ENCODE results near the gene MOB2. TPM values are rescaled to one million over a fixed set of nuclear protein-coding genes. Genes with fewer than 3 reads are reported as not detected.

Gene MOB2
- total RNA-seq, 1 donor from 2014 or later, result 22.6 TPM

DNA sequence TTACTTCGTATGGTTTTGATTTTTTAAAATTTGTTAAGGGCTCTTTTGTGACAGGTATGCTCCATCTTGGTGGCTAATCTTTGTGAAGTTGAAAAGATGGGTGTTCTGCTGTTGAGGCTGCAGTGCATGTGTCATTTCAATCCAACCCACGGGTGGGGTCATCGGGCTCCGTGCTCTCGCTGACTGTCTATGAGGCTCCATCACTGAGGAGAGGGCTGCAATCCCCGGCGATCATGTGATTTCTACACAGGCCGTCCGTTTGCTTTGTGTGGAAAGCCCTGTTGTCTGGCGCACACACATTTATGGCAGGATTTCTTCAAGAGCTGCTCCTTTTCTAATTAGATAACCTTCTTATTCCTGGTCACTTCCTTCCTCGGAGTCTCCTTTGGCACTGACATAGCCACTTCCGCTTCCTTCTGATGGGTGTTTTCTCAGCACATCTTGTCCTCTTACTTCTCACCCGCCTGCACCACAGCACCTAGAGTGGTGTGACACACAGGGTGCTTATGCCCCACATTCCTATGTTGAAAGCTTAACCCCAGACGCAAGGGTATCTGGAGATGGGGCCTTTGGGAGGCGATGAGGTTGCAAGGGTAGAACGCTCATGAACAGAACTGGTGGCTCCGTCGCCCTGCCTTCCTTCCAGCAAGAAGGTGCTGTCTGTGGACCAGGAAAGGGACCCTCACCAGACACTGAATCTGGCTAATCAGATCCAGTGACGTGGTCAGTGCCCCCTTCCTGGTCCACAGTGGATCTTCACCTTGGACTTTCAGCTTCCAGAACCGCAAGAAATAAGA lies 9.4 kb downstream of the MOB2 start:
- intact Hi-C loops (cut with micrococcal nuclease), result no loop called here
- peaks cover 9% of the 10 kb centered on the region for H3K36me3 Mint-ChIP-seq (ENCODE audit: low read depth)
- no peaks in the 10 kb centered on the region for H3K4me1 Mint-ChIP-seq (ENCODE audit: low read depth)
- H3K27ac Mint-ChIP-seq, result no peak overlapping the region
- H3K27me3 Mint-ChIP-seq (ENCODE audit: insufficient read depth), result no peaks in the 10 kb centered on the region
- no peak overlapping the region for H3K4me3 Mint-ChIP-seq
- no peaks in the 10 kb centered on the region for H3K9me3 Mint-ChIP-seq
- DNase-seq (ENCODE audit: low spot score), result no peak

DNA sequence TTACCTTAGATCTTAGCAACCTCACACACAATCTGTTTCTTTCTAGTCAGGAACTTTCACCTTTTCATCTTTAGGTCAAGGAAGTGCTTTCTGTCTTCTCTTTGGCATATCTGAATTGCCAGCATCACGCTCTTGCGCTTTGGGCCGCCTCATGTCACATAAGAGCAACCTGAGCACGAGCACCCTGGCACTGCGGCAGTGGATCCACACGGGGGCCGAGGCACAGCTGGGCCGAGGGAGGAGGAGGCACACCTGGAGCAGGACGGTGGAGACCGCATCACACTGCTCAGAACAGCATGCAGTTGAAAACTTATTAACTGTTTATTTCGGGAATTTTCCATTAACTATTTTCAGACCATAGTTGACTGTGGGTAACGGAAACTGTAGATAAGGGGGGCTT lies 10.7 kb downstream of the MOB2 start:
- Mint-ChIP-seq H3K36me3 (ENCODE audit: low read depth) (peaks cover 9% of the 10 kb centered on the region), H3K27me3 (ENCODE audit: insufficient read depth) (no peaks in the 10 kb centered on the region), H3K4me1 (ENCODE audit: low read depth) (no peaks in the 10 kb centered on the region), H3K4me3 (no peak overlapping the region), H3K27ac (no peak overlapping the region), H3K9me3 (no peaks in the 10 kb centered on the region)
- intact Hi-C loops (cut with micrococcal nuclease), result no loop called here
- DNase-seq (ENCODE audit: low spot score), result no peak

DNA sequence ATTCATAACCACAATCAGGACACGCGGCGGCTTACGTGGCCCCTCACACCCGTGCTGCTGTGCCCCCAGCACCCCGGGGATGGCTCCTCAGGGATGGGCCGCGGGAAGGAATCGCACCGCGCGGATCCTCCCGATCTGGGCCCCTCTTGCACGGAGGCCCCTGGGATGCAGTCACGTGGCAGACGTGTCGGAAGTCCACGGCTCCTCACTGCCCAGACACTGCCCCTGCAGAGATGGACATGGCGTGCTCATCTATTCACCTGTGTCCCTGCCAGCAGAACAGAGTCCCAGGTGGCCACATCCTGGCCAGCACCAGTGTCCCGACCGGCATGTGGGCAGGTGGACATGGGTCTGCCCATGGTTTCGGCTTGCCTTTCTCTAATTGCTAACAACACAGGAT lies 12.8 kb downstream of the MOB2 start:
- Mint-ChIP-seq H3K9me3 (no peaks in the 10 kb centered on the region), H3K36me3 (ENCODE audit: low read depth) (peaks cover 7% of the 10 kb centered on the region), H3K4me1 (ENCODE audit: low read depth) (no peaks in the 10 kb centered on the region), H3K4me3 (no peak overlapping the region), H3K27ac (no peak overlapping the region), H3K27me3 (ENCODE audit: insufficient read depth) (no peaks in the 10 kb centered on the region)
- intact Hi-C loops (cut with micrococcal nuclease), result no loop called here
- no peak for DNase-seq (ENCODE audit: low spot score)

DNA sequence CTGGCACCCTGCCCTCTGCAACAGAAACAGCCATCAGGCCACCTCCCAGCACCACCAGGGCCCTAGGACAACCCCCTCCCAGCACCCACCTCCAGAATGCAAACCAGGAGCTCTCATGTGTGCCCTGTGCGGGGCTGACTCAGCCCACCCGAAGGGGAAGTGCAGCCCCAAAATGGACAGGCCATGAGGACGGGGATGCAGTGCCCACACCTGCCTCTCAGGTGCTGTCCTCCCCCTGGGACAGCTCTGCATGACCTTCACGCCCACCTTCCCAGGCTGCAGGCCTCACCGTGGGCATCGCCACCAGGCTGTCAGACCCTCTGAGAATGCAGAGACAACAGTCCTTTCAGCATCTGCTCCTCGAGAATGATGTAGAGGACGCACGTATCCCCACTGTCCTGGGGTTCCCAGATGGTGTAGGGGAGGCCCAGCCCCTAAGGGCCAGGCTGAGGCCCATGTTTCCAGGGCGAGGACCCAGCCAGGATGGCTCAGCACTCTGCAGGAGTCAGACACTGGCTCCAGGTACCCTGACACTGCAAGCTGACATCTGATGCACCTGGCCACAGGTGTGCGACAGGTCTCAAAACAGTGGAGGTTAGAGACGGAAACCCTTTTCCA lies 13.5 kb downstream of the MOB2 start:
- DNase-seq (ENCODE audit: low spot score), result no peak
- no peaks in the 10 kb centered on the region for H3K9me3 Mint-ChIP-seq
- H3K4me3 Mint-ChIP-seq, result no peak overlapping the region
- H3K36me3 Mint-ChIP-seq (ENCODE audit: low read depth), result peaks cover 7% of the 10 kb centered on the region
- intact Hi-C loops (cut with micrococcal nuclease), result no loop called here
- H3K27me3 Mint-ChIP-seq (ENCODE audit: insufficient read depth), result no peaks in the 10 kb centered on the region
- H3K4me1 Mint-ChIP-seq (ENCODE audit: low read depth), result no peaks in the 10 kb centered on the region
- H3K27ac Mint-ChIP-seq, result no peak overlapping the region

DNA sequence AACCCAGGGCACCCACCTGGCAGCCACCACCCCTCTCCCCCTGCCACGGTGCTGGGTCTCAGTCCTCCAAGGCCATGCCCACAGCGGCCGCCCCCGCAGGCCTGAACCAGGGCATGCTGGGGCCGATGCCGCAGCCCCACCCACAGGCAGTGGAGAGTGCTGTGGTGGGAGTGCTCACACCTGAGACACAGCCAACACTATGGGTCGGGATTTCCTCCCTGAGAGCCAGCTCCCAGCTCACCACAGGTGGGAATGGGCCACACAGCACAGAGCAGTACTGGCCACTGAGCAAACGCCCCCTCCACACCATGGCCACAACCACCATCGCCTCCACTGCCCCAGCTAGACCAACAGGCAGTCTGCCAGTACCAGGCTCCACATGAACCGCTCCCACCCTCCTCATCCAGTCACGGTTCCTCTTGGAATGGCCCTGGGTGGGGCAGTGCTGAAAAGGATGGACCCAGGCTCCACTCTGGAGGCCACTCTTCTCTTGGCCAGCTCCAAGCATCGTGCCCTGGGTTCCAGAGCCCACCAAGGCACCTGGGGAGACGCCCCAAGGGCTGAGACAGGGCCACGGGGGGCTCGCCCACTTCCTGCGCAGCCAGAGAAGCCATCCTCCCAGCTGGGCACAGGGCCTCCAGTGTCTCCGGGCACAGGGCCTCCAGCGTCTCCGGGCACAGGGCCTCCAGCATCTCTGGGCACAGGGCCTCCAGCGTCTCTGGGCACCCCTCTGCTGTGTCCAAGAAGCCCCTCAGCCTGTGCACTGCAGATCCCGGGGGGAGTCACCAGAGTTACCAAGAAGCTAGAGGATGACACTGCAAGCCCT lies 14.2 kb downstream of the MOB2 start:
- H3K4me1 Mint-ChIP-seq (ENCODE audit: low read depth), result no peaks in the 10 kb centered on the region
- H3K4me3 Mint-ChIP-seq, result no peak overlapping the region
- DNase-seq (ENCODE audit: low spot score), result no peak
- no peaks in the 10 kb centered on the region for H3K27me3 Mint-ChIP-seq (ENCODE audit: insufficient read depth)
- H3K9me3 Mint-ChIP-seq, result no peaks in the 10 kb centered on the region
- intact Hi-C loops (cut with micrococcal nuclease), result no loop called here
- no peak overlapping the region for H3K27ac Mint-ChIP-seq
- H3K36me3 Mint-ChIP-seq (ENCODE audit: low read depth), result peaks cover 7% of the 10 kb centered on the region

DNA sequence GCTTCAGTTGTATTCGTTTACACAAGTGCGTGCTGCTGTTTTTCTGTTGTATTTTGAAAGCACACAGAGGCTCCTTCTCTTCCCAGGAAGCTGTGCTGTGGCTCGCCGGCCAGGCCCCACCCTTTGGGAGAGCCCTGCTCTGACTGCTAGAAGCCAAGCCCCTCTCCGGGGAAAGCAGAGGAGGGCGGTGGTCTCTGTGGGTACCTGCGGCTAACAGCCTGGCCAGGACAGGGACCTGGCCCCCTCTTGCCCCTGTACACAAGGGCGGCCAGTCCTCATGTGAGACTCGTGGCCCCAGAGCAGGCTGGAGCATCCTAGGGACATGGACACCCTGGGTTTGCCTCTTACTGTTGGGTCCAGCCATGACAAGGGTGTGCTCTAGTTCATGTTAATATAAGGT lies 14.8 kb downstream of the MOB2 start:
- Mint-ChIP-seq H3K9me3 (no peaks in the 10 kb centered on the region), H3K4me1 (ENCODE audit: low read depth) (no peaks in the 10 kb centered on the region), H3K4me3 (no peak overlapping the region), H3K36me3 (ENCODE audit: low read depth) (peaks cover 7% of the 10 kb centered on the region), H3K27ac (no peak overlapping the region), H3K27me3 (ENCODE audit: insufficient read depth) (no peaks in the 10 kb centered on the region)
- intact Hi-C loops (cut with micrococcal nuclease), result no loop called here
- DNase-seq (ENCODE audit: low spot score), result no peak

DNA sequence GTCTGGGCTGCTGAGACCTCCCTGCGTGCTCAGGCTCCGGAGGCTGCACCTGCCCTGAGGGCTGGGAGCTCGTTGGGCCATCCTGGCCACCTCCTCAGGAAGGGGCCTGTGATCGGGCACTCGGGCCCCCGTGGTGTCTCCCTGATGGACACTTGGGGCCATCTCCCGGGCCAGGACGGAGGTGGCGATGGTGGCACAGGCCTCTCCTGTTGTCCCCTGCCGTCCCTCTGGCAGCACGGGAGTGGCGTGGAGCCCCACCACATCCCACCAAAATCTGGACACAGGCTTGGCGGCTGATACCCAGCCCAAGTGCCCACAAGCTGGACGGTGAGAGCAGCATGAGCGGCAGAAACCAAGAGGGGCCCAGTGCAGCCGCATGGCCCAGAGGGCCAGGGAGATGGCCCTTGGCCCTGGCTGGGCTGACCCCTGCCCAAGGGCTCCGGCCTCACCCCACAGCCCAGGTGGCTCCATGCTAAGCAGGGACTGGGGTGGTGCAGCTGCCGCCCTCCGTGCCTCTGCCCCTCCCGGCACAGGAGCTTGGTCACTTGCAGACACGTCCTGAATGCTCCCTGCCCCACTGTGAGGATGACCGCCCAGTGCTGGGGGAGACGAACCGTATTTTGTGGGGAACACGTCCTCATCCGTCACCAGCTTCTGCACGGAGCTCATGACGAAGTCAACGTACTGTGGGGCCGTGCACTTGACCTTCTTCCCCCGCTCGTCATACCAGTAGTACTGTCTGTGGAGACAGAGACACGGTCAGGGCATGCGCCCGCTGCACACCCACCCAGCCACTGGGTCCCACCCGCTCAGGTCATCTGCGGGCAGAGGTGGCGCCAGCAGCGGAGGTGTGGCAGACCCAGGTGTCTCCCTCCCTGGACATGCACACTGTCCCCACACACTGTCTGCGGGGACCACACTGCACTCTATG lies 15.6 kb downstream of the MOB2 start:
- H3K9me3 Mint-ChIP-seq, result no peaks in the 10 kb centered on the region
- peaks cover 3% of the 10 kb centered on the region for H3K36me3 Mint-ChIP-seq (ENCODE audit: low read depth)
- no peaks in the 10 kb centered on the region for H3K27me3 Mint-ChIP-seq (ENCODE audit: insufficient read depth)
- H3K4me3 Mint-ChIP-seq, result no peak overlapping the region
- no peak overlapping the region for H3K27ac Mint-ChIP-seq
- no peaks in the 10 kb centered on the region for H3K4me1 Mint-ChIP-seq (ENCODE audit: low read depth)
- intact Hi-C loops (cut with micrococcal nuclease), result no loop called here
- no peak for DNase-seq (ENCODE audit: low spot score)

DNA sequence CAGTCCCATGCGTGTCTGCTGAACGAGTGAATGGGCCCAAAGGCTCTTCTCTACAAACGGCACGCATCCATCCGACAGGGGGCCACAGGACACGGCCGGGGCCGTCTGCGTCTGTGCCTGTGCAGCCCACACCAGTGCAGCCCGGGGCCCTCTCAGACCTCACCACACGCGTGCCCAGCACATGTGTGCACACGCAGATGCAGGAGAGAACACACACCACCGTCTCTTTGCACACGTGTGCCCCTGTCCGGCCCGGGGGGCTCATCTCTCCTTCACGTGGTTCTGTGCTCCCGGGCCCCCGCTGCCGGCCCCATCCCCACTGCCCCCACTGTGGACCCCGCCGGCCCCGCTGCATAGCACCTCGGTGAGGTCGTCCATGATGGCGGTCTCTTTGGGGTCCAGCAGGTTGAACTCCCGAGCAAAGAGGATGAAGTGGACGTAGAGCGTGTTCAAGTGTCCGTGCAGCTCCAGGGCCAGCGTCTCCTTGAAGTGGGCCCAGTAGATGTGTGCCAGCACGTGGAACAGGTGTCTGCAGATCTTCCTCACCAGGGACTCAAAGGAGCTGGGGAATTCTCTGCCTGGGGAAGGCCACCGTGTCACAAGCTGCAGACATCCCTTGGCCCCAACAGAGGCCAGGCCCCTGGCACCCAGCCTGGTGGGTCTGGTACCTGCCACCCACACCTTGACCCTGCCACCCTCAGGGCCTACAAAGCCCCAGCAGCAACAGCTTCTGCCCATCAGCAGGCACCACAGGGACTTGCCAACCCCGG lies 16.5 kb downstream of the MOB2 start:
- no peaks in the 10 kb centered on the region for H3K27me3 Mint-ChIP-seq (ENCODE audit: insufficient read depth)
- intact Hi-C loops (cut with micrococcal nuclease), result no loop called here
- no peaks in the 10 kb centered on the region for H3K9me3 Mint-ChIP-seq
- no peak overlapping the region for H3K27ac Mint-ChIP-seq
- H3K36me3 Mint-ChIP-seq (ENCODE audit: low read depth), result peaks cover 3% of the 10 kb centered on the region
- H3K4me3 Mint-ChIP-seq, result no peak overlapping the region
- H3K4me1 Mint-ChIP-seq (ENCODE audit: low read depth), result no peaks in the 10 kb centered on the region
- DNase-seq (ENCODE audit: low spot score), result no peak

DNA sequence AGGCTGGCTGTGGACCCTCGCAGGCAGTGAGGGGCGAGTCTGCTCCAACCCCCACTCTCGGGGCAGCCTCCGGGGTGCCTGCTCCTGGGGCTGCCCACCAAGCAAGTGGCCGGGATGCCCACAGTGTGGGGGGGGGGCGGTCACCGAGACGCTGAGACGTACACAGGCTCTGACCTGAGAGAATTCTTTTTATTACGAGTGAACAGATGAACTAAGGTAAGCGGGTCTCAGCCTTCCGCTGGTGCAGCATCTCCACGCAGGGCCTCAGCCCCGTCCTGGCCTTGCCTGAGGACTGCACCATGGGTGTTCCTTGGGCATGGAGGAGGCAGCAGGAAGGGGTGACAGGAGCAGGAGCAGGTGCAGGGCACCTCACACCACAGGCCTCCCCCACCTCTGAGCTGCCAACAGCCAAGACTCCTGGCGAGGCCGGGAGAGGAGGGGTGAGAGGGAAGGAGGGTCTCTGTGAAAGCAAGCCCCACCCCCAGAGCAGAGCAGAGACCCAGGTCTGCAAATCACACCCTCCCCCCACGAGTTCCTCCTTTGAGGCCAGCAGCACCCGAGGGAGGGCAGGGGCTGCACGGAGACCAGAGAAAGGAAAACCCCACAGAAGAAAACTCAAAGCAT lies 17.2 kb downstream of the MOB2 start:
- Mint-ChIP-seq H3K4me3 (no peak overlapping the region), H3K9me3 (no peaks in the 10 kb centered on the region), H3K27ac (no peak overlapping the region), H3K4me1 (ENCODE audit: low read depth) (no peaks in the 10 kb centered on the region), H3K27me3 (ENCODE audit: insufficient read depth) (no peaks in the 10 kb centered on the region), H3K36me3 (ENCODE audit: low read depth) (peaks cover 3% of the 10 kb centered on the region)
- intact Hi-C loops (cut with micrococcal nuclease), result no loop called here
- no peak for DNase-seq (ENCODE audit: low spot score)

DNA sequence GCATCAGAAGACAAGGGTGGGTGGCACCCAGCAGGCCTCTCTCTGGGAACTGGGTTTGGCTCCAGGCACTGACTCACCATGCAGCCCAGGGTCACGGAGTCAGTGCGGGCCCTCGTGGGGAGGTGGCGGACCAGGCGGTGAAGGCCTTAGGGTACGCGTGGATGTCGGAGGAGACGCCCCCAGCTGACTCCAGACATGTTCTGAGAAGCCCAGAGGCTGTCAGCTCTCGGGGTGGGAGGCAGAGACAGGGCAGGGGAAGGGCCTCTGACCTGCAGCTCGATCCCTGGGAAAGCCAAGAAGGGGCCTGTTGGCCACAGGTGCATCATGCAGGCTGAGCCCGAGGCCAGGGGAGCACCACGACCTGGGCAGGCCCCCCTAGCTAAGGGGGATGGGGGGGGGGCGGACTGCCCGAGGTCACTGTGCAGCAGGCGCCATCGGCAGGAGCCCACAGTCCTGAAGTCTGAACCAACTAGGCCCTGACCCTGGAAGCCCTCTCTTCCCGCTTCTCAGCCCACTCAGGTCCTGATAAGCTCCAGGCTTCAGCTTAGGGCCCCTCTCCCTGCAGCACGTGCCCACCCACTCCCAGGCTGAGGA lies 18.0 kb downstream of the MOB2 start:
- Mint-ChIP-seq H3K4me1 (ENCODE audit: low read depth) (no peaks in the 10 kb centered on the region), H3K36me3 (ENCODE audit: low read depth) (no peaks in the 10 kb centered on the region), H3K27me3 (ENCODE audit: insufficient read depth) (no peaks in the 10 kb centered on the region), H3K27ac (no peak overlapping the region), H3K9me3 (no peaks in the 10 kb centered on the region), H3K4me3 (no peak overlapping the region)
- intact Hi-C loops (cut with micrococcal nuclease), result no loop called here
- DNase-seq (ENCODE audit: low spot score), result no peak

DNA sequence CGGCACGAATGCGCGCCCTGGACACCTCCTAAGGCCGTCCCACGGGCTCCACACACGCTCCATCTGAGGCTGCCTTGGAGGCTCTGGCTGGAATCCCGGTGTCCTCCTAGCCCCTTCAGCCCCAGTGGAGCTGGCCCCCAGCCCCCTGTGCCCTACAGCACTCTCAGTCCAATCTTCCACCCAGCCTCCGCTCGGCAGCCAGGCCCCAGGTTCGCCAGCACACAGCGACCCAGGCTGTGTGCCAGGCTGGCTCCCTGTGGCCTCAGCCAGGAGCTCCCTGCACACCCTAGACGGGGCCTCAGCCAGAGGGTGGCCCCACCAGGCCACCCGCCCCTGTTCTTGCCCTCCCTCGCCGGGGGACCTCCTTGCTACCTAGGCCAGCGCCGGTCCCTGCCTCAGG lies 18.6 kb downstream of the MOB2 start:
- no peak for DNase-seq (ENCODE audit: low spot score)
- no peak overlapping the region for H3K4me3 Mint-ChIP-seq
- no peaks in the 10 kb centered on the region for H3K9me3 Mint-ChIP-seq
- no peaks in the 10 kb centered on the region for H3K4me1 Mint-ChIP-seq (ENCODE audit: low read depth)
- intact Hi-C loops (cut with micrococcal nuclease), result no loop called here
- H3K27ac Mint-ChIP-seq, result no peak overlapping the region
- no peaks in the 10 kb centered on the region for H3K36me3 Mint-ChIP-seq (ENCODE audit: low read depth)
- H3K27me3 Mint-ChIP-seq (ENCODE audit: insufficient read depth), result no peaks in the 10 kb centered on the region

All from activated T-helper 1 cell treated with anti-CD3 and anti-CD28 coated beads, Interleukin-12 subunit alpha, Interleukin-12 subunit beta, Interleukin-2, Interleukin-4 antibody, amounts not matched to agents 30 ng/mL and 10 ng/mL and 1 ng/mL, durations not matched to agents 14 hours and 24 hours and 36 hours (primary cell).